GM12878 (cell line): ENCODE data around the gene ACTL6B. TPM values are rescaled to one million over a fixed set of nuclear protein-coding genes. Genes with fewer than 3 reads are reported as not detected.

Experiments used
- ASH2L ChIP-seq: fragments of 300-600, 200-600 bp; sonication (generic); IDR thresholded peaks from 2 replicates; pipeline ENCODE4 v1.6.1; 2017; ENCODE audit warnings: low read depth, mild to moderate bottlenecking, borderline replicate concordance
- BCL11A ChIP-seq: IDR thresholded peaks from 2 replicates; pipeline ENCODE4 v1.6.1; 2011; ENCODE audit warnings: low read depth, low read length
- BRCA1 ChIP-seq: IDR thresholded peaks from 2 replicates; pipeline ENCODE4 v1.6.1; 2011; ENCODE audit warnings: low read depth, low read length, improper control_type of control experiment
- EGR1 ChIP-seq, 2 experiments: IDR thresholded peaks; 1 replicate in 1 of 2; 2 replicates in 1 of 2; pipeline ENCODE4 v1.6.1; 2011 to 2012; ENCODE audit warnings: low read depth in 2 of 2, low read length in 2 of 2, borderline replicate concordance in 1 of 2, mild to moderate bottlenecking in 1 of 2, moderate library complexity in 1 of 2
- ELK1 ChIP-seq: IDR thresholded peaks from 2 replicates; pipeline ENCODE4 v1.6.1; 2012; ENCODE audit warnings: low read depth, low read length, improper control_type of control experiment
- FOS ChIP-seq: IDR thresholded peaks from 3 replicates; pipeline ENCODE4 v1.6.1; 2011; ENCODE audit warnings: borderline replicate concordance; ENCODE audit not compliant: insufficient read length; ENCODE audit errors: extremely low read depth
- HDAC2 ChIP-seq: fragments of 200-600 bp; sonication (generic); IDR thresholded peaks from 2 replicates; pipeline ENCODE4 v1.6.1; 2017
- HDGF ChIP-seq: fragments of 450-650 bp; IDR thresholded peaks from 2 replicates; pipeline ENCODE4 v1.6.1; 2016; ENCODE audit warnings: antibody characterized with exemption
- HSF1 ChIP-seq: fragments of 150-350 bp; IDR thresholded peaks from 2 replicates; pipeline ENCODE4 v1.6.1; 2014; ENCODE audit warnings: mild to moderate bottlenecking, low read depth, low read length
- IRF4 ChIP-seq: IDR thresholded peaks from 2 replicates; pipeline ENCODE4 v1.6.1; 2011; ENCODE audit warnings: low read depth, low read length
- KDM1A ChIP-seq: fragments of 200-600 bp; sonication (generic); IDR thresholded peaks from 2 replicates; pipeline ENCODE4 v1.6.1; 2016; ENCODE audit warnings: borderline replicate concordance
- MAX ChIP-seq: IDR thresholded peaks from 2 replicates; pipeline ENCODE4 v1.6.1; 2012; ENCODE audit warnings: low read depth, low read length, improper control_type of control experiment
- NBN ChIP-seq: fragments of 450-650 bp; IDR thresholded peaks from 2 replicates; pipeline ENCODE4 v1.6.1; 2016
- NFXL1 ChIP-seq: fragments of 450-650 bp; IDR thresholded peaks from 2 replicates; pipeline ENCODE4 v1.6.1; 2017; ENCODE audit warnings: antibody characterized with exemption, mild to moderate bottlenecking, borderline replicate concordance
- NKRF ChIP-seq: fragments of 450-650 bp; conservative IDR thresholded peaks from 2 replicates; pipeline ENCODE4 v1.6.1; 2017; ENCODE audit warnings: mild to moderate bottlenecking, moderate library complexity
- NR2C1 ChIP-seq: fragments of 450-650 bp; IDR thresholded peaks from 2 replicates; pipeline ENCODE4 v1.6.1; 2017; ENCODE audit warnings: antibody characterized with exemption, mild to moderate bottlenecking, moderate library complexity
- NR2C2 ChIP-seq: IDR thresholded peaks from 2 replicates; pipeline ENCODE4 v1.6.1; 2011; ENCODE audit warnings: borderline replicate concordance, low read depth; ENCODE audit not compliant: control insufficient read depth, insufficient read length
- NR2F1 ChIP-seq: fragments of 450-650 bp; conservative IDR thresholded peaks from 2 replicates; pipeline ENCODE4 v1.6.1; 2017; ENCODE audit warnings: mild to moderate bottlenecking
- POLR2A ChIP-seq: IDR thresholded peaks from 2 replicates; pipeline ENCODE4 v1.6.1; 2011; ENCODE audit warnings: low read depth, mild to moderate bottlenecking, low read length
- POLR2AphosphoS2 ChIP-seq: IDR thresholded peaks from 2 replicates; pipeline ENCODE4 v1.6.1; 2011; ENCODE audit warnings: low read depth, mild to moderate bottlenecking, low read length, improper control_type of control experiment, moderate library complexity
- RELA ChIP-seq: fragments of 450-650 bp; IDR thresholded peaks from 2 replicates; pipeline ENCODE4 v1.8.0; 2014; ENCODE audit warnings: borderline replicate concordance; ENCODE audit not compliant: partially characterized antibody
- SIX5 ChIP-seq: IDR thresholded peaks from 2 replicates; pipeline ENCODE4 v1.6.1; 2011; ENCODE audit warnings: mild to moderate bottlenecking, low read depth, low read length, moderate library complexity; ENCODE audit not compliant: severe bottlenecking
- SREBF1 ChIP-seq: IDR thresholded peaks from 2 replicates; pipeline ENCODE4 v1.6.1; 2012; ENCODE audit warnings: mild to moderate bottlenecking, low read length
- TCF3 ChIP-seq: IDR thresholded peaks from 2 replicates; pipeline ENCODE4 v1.6.1; 2012; ENCODE audit warnings: low read depth, mild to moderate bottlenecking, low read length, borderline replicate concordance; ENCODE audit not compliant: insufficient read depth
- YBX1 ChIP-seq: fragments of 450-650 bp; IDR thresholded peaks from 2 replicates; pipeline ENCODE4 v1.6.1; 2016; ENCODE audit warnings: antibody characterized with exemption
- ZBED1 ChIP-seq: IDR thresholded peaks from 2 replicates; pipeline ENCODE4 v1.6.1; 2016; ENCODE audit warnings: borderline replicate concordance
- ZBTB33 ChIP-seq: fragments of 450-650 bp; IDR thresholded peaks from 2 replicates; pipeline ENCODE4 v1.6.1; 2017; ENCODE audit warnings: mild to moderate bottlenecking
- polyA plus RNA-seq, 11 experiments: library from polyadenylated mRNA; depleted of rRNA in 4 of 11; unstranded in 6 of 11; stranded (reverse) in 5 of 11; fragments of >200 nt; fragmentation: Nextera tagmentation in 4 of 11; fragmentation: Illumina TruSeq in 1 of 11; extraction: Ambion mirVana in 4 of 11; extraction: Trizol in 1 of 11; gene quantifications; 1 replicate in 1 of 11; 2 replicates in 10 of 11; pipeline versions ENCODE4 v1.2.1 to v1.2.3, GENCODE V29; 2011 to 2016; ENCODE audit warnings: inconsistent platforms in 2 of 11, missing spikeins in 2 of 11, low read depth in 1 of 11
- total RNA-seq, 4 experiments: library from RNA; depleted of rRNA in 3 of 4; stranded (reverse); fragments of >200 nt in 3 of 4; fragmentation: Illumina TruSeq in 1 of 4; extraction: Trizol in 1 of 4; gene quantifications; 2 replicates each; pipeline versions ENCODE4 v1.2.1 to v1.2.3, GENCODE V29; 2013 to 2021

The ACTL6B gene
- total and polyA plus RNA-seq, 10 of the 15 experiments (the other 5 are each of a cell fraction or from before 2014, with no cell fraction given): not detected

GRCh38 chr7:100611983-100612729, 44.1 kb downstream of the ACTL6B start, which contains the start of gene MOSPD3 (continued):
- TF ChIP-seq MAX (peak; percentile 19; the same call in 1 of the 2 replicates), ASH2L (no peak), KDM1A (no peak), IRF4 (no peak), POLR2AphosphoS2 (peak; percentile 89), BCL11A (no peak), BRCA1 (no peak), NR2F1 (no peak), TCF3 (no peak), FOS (peak; percentile 57), EGR1 (IDR thresholded peaks at IDR 0.05; ENCODE audit: borderline replicate concordance in 1 of 2, low read depth in 2 of 2, low read length in 2 of 2) (no peak; a peak in 1 of 3 replicates), HDGF (peak; percentile 97), ZBTB33 (no peak), SREBF1 (no peak), NBN (peak; percentile 69), NR2C1 (no peak), HDAC2 (no peak), ELK1 (no peak), NR2C2 (no peak), ZBED1 (no peak), HSF1 (no peak), NKRF (no peak), POLR2A (peak; percentile 90), RELA (no peak), NFXL1 (no peak), SIX5 (no peak), YBX1 (no peak)
